HCT116 (cell line): ENCODE results near the gene SKI.

Experiments used
- POLR2A ChIP-seq: IDR thresholded peaks from 2 replicates; pipeline ENCODE4 v1.7.0; 2011; ENCODE audit warnings: borderline replicate concordance; ENCODE audit not compliant: insufficient read depth, insufficient read length; ENCODE audit errors: extremely low read depth
- POLR2AphosphoS5 ChIP-seq: IDR thresholded peaks from 2 replicates; pipeline ENCODE4 v1.6.1; 2011; ENCODE audit warnings: mild to moderate bottlenecking, low read depth, low read length, moderate library complexity
- RAD21 ChIP-seq: IDR thresholded peaks from 2 replicates; pipeline ENCODE4 v1.6.1; 2012; ENCODE audit warnings: low read depth, mild to moderate bottlenecking

GRCh38 chr1:2306151-2306978, 78.2 kb downstream of the SKI start:
- TF ChIP-seq POLR2AphosphoS5 (no peak), POLR2A (no peak), RAD21 (no peak)
